GM23338 (cell line): ENCODE data around the gene GLG1. TPM values are rescaled to one million over a fixed set of nuclear protein-coding genes. Genes with fewer than 3 reads are reported as not detected.

Experiments
- ATAC-seq: fragments of 200-7000 bp; cut with Tn5 transposase; 3 replicates; pipeline ENCODE4 v1.9.1; 2020
- DNase-seq: peaks from one replicate; pipeline ENCODE4 v3.0.0-alpha.2; 2015; ENCODE audit warnings: low spot score
- H2AFZ ChIP-seq: fragments of 200-600 bp; sonication (generic); 2 replicates; pipeline ENCODE4 v1.8.0; 2016; ENCODE audit warnings: antibody characterized with exemption, mild to moderate bottlenecking, moderate library complexity
- H3F3A ChIP-seq: fragments of 200-600 bp; sonication (generic); replicated peaks from 2 replicates; pipeline ENCODE4 v1.8.0; 2017; ENCODE audit warnings: antibody characterized with exemption, mixed run types, low read depth
- H3K27ac ChIP-seq: fragments of 200-600 bp; sonication (generic); 2 replicates; pipeline ENCODE4 v1.6.1; 2016; ENCODE audit warnings: low read depth
- H3K27me3 ChIP-seq: fragments of 200-600 bp; sonication (generic); 2 replicates; pipeline ENCODE4 v1.8.0; 2016; ENCODE audit warnings: mild to moderate bottlenecking, mixed run types, moderate library complexity; ENCODE audit not compliant: insufficient read depth
- H3K36me3 ChIP-seq: fragments of 200-600 bp; sonication (generic); 2 replicates; pipeline ENCODE4 v1.8.0; 2016; ENCODE audit warnings: mild to moderate bottlenecking; ENCODE audit not compliant: insufficient read depth
- H3K4me1 ChIP-seq: fragments of 200-600 bp; sonication (generic); 2 replicates; pipeline ENCODE4 v1.8.0; 2016; ENCODE audit warnings: mild to moderate bottlenecking, moderate library complexity; ENCODE audit not compliant: insufficient read depth
- H3K4me2 ChIP-seq: fragments of 200-600 bp; sonication (generic); 2 replicates; pipeline ENCODE4 v1.7.1; 2017; ENCODE audit warnings: mixed run types
- H3K4me3 ChIP-seq: fragments of 200-600 bp; sonication (generic); 2 replicates; pipeline ENCODE4 v1.6.1; 2016; ENCODE audit warnings: mixed run types
- H3K79me2 ChIP-seq: fragments of 200-600 bp; sonication (generic); replicated peaks from 2 replicates; pipeline ENCODE4 v1.8.0; 2017; ENCODE audit warnings: mild to moderate bottlenecking; ENCODE audit not compliant: insufficient read depth
- H3K9me2 ChIP-seq: fragments of 200-600 bp; sonication (generic); 2 replicates; pipeline ENCODE4 v1.8.0; 2017; ENCODE audit not compliant: insufficient read depth
- H4K20me1 ChIP-seq: fragments of 200-600 bp; sonication (generic); replicated peaks from 2 replicates; pipeline ENCODE4 v1.8.0; 2017; ENCODE audit warnings: mild to moderate bottlenecking; ENCODE audit not compliant: insufficient read depth
- H3K27ac Mint-ChIP-seq: 2 replicates; pipeline ENCODE4 v1.8.0; 2020; ENCODE audit warnings: inconsistent platforms, mild to moderate bottlenecking, moderate library complexity, mixed read lengths
- H3K27me3 Mint-ChIP-seq: 3 replicates; pipeline ENCODE4 v1.8.0; 2022; ENCODE audit warnings: low read depth, mild to moderate bottlenecking, moderate library complexity, mixed read lengths, inconsistent platforms; ENCODE audit not compliant: insufficient read depth, poor library complexity
- H3K36me3 Mint-ChIP-seq: 3 replicates; pipeline ENCODE4 v1.8.0; 2021; ENCODE audit warnings: low read depth, mild to moderate bottlenecking, inconsistent platforms, moderate library complexity, mixed read lengths
- H3K4me1 Mint-ChIP-seq: 3 replicates; pipeline ENCODE4 v1.8.0; 2020; ENCODE audit warnings: mild to moderate bottlenecking, inconsistent platforms, mixed read lengths
- H3K4me3 Mint-ChIP-seq: 3 replicates; pipeline ENCODE4 v1.8.0; 2021; ENCODE audit warnings: moderate library complexity, mild to moderate bottlenecking, inconsistent platforms, mixed read lengths
- H3K9me3 Mint-ChIP-seq: 3 replicates; pipeline ENCODE4 v1.8.0; 2020; ENCODE audit warnings: moderate library complexity, mild to moderate bottlenecking, inconsistent platforms, mixed read lengths
- CREB1 ChIP-seq: fragments of 250-450 bp; sonication (Bioruptor Pico); IDR thresholded peaks from 2 replicates; pipeline ENCODE4 v1.5.0; 2020; ENCODE audit warnings: low read depth, mild to moderate bottlenecking, moderate library complexity
- CTCF ChIP-seq, 2 experiments: fragments of 200-600 bp in 1 of 2; sonication (generic) in 1 of 2; conservative IDR thresholded peaks; 2 replicates each; pipeline versions ENCODE4 v1.5.1 to v1.6.1; 2016 to 2017; ENCODE audit warnings: antibody characterized with exemption in 2 of 2, low read depth in 2 of 2, mild to moderate bottlenecking in 2 of 2, moderate library complexity in 1 of 2
- EZH2 ChIP-seq: fragments of 200-600 bp; sonication (generic); IDR thresholded peaks from one replicate; pipeline ENCODE4 v1.8.0; 2017; ENCODE audit warnings: antibody characterized with exemption, mild to moderate bottlenecking, low read depth; ENCODE audit not compliant: unreplicated experiment
- EZH2phosphoT487 ChIP-seq: fragments of 200-600 bp; sonication (generic); IDR thresholded peaks from one replicate; pipeline ENCODE4 v1.8.1; 2018; ENCODE audit warnings: antibody characterized with exemption; ENCODE audit not compliant: unreplicated experiment
- JUNB ChIP-seq: IDR thresholded peaks from one replicate; pipeline ENCODE4 v1.6.1; 2016; ENCODE audit warnings: antibody characterized with exemption; ENCODE audit not compliant: unreplicated experiment
- NANOG ChIP-seq: IDR thresholded peaks from 2 replicates; pipeline ENCODE4 v1.6.1; 2016; ENCODE audit warnings: antibody characterized with exemption, borderline replicate concordance
- POLR2AphosphoS5 ChIP-seq: IDR thresholded peaks from 2 replicates; pipeline ENCODE4 v1.6.1; 2016; ENCODE audit warnings: antibody characterized with exemption, low read depth
- STAT1 ChIP-seq: IDR thresholded peaks from one replicate; pipeline ENCODE4 v1.6.1; 2016; ENCODE audit warnings: antibody characterized with exemption; ENCODE audit not compliant: unreplicated experiment
- ZNF114 ChIP-seq: fragments of 250-450 bp; sonication (Bioruptor Pico); IDR thresholded peaks from 2 replicates; pipeline ENCODE4 v1.5.0; 2020; ENCODE audit warnings: mild to moderate bottlenecking, moderate library complexity
- ZNF331 ChIP-seq: fragments of 250-450 bp; sonication (Bioruptor Pico); IDR thresholded peaks from 2 replicates; pipeline ENCODE4 v1.5.0; 2020; ENCODE audit warnings: low read depth, mild to moderate bottlenecking, moderate library complexity
- polyA plus RNA-seq: library from polyadenylated mRNA; unstranded; fragments of >200 nt; fragmentation: Nextera tagmentation; extraction: Ambion mirVana; gene quantifications from 2 replicates; pipeline ENCODE4 v1.2.1, GENCODE V29; 2016
- total RNA-seq: library from RNA; depleted of rRNA; stranded (reverse); fragments of >200 nt; shearing (Covaris generic); gene quantifications from 2 replicates; pipeline ENCODE4 v1.2.3, GENCODE V29; 2014
- TF ChIP-seq, protein P1 (sequence below): IDR thresholded peaks from one replicate; pipeline ENCODE4 v1.6.1; 2018; ENCODE audit warnings: antibody characterized with exemption; ENCODE audit not compliant: unreplicated experiment
- TF ChIP-seq, protein P2 (sequence below): IDR thresholded peaks from 2 replicates; pipeline ENCODE4 v1.6.1; 2016; ENCODE audit warnings: antibody characterized with exemption
- TF ChIP-seq, protein P3 (sequence below): fragments of 250-450 bp; sonication (Bioruptor Pico); IDR thresholded peaks from 2 replicates; pipeline ENCODE4 v1.5.0; 2020; ENCODE audit warnings: mild to moderate bottlenecking, moderate library complexity

Gene GLG1
- total and polyA plus RNA-seq, 2 experiments from 2014 or later = 61.2 to 211 TPM

GRCh38 chr16:74580833-74581232 is 26.1 kb downstream of the GLG1 start:
- peaks cover 5% of the 10 kb centered on the region; the same call in 1 of the 2 replicates for H3K4me1 ChIP-seq
- no peak for ATAC-seq
- no peak overlapping the region for H3K4me2 ChIP-seq
- no peak overlapping the region for H2AFZ ChIP-seq
- Mint-ChIP-seq H3K27me3 (peaks cover 5% of the 10 kb centered on the region), H3K36me3 (no peaks in the 10 kb centered on the region), H3K4me1 (peaks cover 12% of the 10 kb centered on the region), H3K4me3 (no peak overlapping the region), H3K27ac (no peak overlapping the region), H3K9me3 (no peaks in the 10 kb centered on the region)
- DNase-seq = no peak
- no peaks in the 10 kb centered on the region for H3K36me3 ChIP-seq
- H3K9me2 ChIP-seq = no peaks in the 10 kb centered on the region
- no peak overlapping the region for H3K27ac ChIP-seq
- no peaks in the 10 kb centered on the region for H3F3A ChIP-seq
- peaks cover 100% of the 10 kb centered on the region for H3K79me2 ChIP-seq
- peaks cover 36% of the 10 kb centered on the region; the same call in 1 of the 2 replicates for H4K20me1 ChIP-seq
- H3K27me3 ChIP-seq = no peaks in the 10 kb centered on the region
- TF ChIP-seq CREB1 (CRISPR knock-in tag) (no peak), POLR2AphosphoS5 (no peak), EZH2 (no peak), ZNF114 (CRISPR knock-in tag) (no peak), EZH2phosphoT487 (no peak), JUNB (no peak), CTCF (conservative IDR thresholded peaks at IDR 0.05; ENCODE audit: low read depth in 2 of 2) (no peak), NANOG (no peak), STAT1 (no peak), ZNF331 (CRISPR knock-in tag) (no peak)
- TF ChIP-seq, protein P1, sequence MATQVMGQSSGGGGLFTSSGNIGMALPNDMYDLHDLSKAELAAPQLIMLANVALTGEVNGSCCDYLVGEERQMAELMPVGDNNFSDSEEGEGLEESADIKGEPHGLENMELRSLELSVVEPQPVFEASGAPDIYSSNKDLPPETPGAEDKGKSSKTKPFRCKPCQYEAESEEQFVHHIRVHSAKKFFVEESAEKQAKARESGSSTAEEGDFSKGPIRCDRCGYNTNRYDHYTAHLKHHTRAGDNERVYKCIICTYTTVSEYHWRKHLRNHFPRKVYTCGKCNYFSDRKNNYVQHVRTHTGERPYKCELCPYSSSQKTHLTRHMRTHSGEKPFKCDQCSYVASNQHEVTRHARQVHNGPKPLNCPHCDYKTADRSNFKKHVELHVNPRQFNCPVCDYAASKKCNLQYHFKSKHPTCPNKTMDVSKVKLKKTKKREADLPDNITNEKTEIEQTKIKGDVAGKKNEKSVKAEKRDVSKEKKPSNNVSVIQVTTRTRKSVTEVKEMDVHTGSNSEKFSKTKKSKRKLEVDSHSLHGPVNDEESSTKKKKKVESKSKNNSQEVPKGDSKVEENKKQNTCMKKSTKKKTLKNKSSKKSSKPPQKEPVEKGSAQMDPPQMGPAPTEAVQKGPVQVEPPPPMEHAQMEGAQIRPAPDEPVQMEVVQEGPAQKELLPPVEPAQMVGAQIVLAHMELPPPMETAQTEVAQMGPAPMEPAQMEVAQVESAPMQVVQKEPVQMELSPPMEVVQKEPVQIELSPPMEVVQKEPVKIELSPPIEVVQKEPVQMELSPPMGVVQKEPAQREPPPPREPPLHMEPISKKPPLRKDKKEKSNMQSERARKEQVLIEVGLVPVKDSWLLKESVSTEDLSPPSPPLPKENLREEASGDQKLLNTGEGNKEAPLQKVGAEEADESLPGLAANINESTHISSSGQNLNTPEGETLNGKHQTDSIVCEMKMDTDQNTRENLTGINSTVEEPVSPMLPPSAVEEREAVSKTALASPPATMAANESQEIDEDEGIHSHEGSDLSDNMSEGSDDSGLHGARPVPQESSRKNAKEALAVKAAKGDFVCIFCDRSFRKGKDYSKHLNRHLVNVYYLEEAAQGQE = no peak
- TF ChIP-seq, protein P2, sequence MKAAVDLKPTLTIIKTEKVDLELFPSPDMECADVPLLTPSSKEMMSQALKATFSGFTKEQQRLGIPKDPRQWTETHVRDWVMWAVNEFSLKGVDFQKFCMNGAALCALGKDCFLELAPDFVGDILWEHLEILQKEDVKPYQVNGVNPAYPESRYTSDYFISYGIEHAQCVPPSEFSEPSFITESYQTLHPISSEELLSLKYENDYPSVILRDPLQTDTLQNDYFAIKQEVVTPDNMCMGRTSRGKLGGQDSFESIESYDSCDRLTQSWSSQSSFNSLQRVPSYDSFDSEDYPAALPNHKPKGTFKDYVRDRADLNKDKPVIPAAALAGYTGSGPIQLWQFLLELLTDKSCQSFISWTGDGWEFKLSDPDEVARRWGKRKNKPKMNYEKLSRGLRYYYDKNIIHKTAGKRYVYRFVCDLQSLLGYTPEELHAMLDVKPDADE = no peak
- TF ChIP-seq, protein P3, sequence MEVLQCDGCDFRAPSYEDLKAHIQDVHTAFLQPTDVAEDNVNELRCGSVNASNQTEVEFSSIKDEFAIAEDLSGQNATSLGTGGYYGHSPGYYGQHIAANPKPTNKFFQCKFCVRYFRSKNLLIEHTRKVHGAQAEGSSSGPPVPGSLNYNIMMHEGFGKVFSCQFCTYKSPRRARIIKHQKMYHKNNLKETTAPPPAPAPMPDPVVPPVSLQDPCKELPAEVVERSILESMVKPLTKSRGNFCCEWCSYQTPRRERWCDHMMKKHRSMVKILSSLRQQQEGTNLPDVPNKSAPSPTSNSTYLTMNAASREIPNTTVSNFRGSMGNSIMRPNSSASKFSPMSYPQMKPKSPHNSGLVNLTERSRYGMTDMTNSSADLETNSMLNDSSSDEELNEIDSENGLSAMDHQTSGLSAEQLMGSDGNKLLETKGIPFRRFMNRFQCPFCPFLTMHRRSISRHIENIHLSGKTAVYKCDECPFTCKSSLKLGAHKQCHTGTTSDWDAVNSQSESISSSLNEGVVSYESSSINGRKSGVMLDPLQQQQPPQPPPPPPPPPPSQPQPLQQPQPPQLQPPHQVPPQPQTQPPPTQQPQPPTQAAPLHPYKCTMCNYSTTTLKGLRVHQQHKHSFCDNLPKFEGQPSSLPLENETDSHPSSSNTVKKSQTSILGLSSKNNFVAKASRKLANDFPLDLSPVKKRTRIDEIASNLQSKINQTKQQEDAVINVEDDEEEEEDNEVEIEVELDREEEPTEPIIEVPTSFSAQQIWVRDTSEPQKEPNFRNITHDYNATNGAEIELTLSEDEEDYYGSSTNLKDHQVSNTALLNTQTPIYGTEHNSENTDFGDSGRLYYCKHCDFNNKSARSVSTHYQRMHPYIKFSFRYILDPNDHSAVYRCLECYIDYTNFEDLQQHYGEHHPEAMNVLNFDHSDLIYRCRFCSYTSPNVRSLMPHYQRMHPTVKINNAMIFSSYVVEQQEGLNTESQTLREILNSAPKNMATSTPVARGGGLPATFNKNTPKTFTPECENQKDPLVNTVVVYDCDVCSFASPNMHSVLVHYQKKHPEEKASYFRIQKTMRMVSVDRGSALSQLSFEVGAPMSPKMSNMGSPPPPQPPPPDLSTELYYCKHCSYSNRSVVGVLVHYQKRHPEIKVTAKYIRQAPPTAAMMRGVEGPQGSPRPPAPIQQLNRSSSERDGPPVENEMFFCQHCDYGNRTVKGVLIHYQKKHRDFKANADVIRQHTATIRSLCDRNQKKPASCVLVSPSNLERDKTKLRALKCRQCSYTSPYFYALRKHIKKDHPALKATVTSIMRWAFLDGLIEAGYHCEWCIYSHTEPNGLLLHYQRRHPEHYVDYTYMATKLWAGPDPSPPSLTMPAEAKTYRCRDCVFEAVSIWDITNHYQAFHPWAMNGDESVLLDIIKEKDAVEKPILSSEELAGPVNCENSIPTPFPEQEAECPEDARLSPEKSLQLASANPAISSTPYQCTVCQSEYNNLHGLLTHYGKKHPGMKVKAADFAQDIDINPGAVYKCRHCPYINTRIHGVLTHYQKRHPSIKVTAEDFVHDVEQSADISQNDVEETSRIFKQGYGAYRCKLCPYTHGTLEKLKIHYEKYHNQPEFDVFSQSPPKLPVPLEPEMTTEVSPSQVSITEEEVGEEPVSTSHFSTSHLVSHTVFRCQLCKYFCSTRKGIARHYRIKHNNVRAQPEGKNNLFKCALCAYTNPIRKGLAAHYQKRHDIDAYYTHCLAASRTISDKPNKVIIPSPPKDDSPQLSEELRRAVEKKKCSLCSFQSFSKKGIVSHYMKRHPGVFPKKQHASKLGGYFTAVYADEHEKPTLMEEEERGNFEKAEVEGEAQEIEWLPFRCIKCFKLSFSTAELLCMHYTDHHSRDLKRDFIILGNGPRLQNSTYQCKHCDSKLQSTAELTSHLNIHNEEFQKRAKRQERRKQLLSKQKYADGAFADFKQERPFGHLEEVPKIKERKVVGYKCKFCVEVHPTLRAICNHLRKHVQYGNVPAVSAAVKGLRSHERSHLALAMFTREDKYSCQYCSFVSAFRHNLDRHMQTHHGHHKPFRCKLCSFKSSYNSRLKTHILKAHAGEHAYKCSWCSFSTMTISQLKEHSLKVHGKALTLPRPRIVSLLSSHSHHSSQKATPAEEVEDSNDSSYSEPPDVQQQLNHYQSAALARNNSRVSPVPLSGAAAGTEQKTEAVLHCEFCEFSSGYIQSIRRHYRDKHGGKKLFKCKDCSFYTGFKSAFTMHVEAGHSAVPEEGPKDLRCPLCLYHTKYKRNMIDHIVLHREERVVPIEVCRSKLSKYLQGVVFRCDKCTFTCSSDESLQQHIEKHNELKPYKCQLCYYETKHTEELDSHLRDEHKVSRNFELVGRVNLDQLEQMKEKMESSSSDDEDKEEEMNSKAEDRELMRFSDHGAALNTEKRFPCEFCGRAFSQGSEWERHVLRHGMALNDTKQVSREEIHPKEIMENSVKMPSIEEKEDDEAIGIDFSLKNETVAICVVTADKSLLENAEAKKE (CRISPR knock-in tag) = no peak
- H3K4me3 ChIP-seq = no peak overlapping the region
